Bronchus fibroblast of lung (primary cell): Measurements from ENCODE around the gene MEIS1. TPM values are rescaled to one million over a fixed set of nuclear protein-coding genes. Genes with fewer than 3 reads are reported as not detected.

Experiments
- total RNA-seq: library from RNA; depleted of rRNA; stranded (reverse); fragments of >200 nt; gene quantifications from 2 replicates; pipeline ENCODE4 v1.2.3, GENCODE V29; 2015

Gene MEIS1
- 40.2 and 44.3 TPM in 2 replicates for total RNA-seq

DNA sequence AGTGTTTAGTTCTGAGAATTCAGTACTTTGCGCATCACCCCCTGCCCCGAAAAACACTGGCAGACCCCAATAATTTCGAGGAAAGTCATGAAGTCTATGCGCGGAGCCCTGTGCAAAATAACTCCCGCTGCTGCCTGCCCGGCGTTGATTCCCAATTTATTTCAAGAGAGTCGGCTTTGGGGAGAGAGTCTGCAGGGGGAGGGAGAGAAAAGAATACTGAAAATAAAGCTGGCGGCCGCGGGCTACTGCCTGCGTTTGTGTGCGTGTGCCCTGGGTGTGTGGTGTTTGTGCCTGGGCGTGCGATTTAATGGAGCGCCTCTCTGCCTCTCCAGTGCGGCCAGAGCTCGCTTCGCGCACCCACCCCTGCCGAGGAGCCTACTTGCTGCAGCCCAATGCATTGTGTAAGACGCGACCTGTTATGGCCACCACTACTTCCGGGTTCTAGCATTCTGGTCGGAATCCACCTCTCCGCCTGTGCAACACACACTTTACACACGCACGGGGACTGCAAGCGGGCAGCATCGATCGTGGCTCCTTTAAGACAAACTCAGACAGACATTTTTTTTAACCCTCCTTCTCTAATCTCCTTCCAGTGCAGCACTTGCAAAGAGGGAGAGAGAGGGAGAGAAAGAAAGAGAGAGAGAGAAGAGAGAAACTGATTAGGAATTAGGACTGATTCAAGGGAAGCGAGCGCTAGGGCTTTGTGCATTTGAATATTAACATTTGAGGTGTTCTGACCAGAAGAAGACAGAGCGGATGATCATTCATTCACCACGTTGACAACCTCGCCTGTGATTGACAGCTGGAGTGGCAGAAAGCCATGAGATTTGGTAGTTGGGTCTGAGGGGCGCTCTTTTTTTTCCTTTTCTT lies at the start of gene MEIS1:
MEIS1 (plus strand) TSS at position 447 of the 870 bp plus-strand sequence. CDS start 732 bp downstream, outside the sequence.

